Germinal center (tissue), 1 donor: ENCODE results near the gene ZDHHC14.
"Not testable (repeated sequence)": the region's sequence is repeated elsewhere in the genome, so short reads cannot be mapped to it uniquely, and the experiment has no call there.

Experiments used
- DNase-seq: peaks from one replicate; pipeline ENCODE4 v3.0.0; 2012; ENCODE audit warnings: mixed read lengths, low spot score

ZDHHC14 gene

GRCh38 chr6:157381631-157382621 lies 936 bp downstream of the ZDHHC14 start:
- peak; percentile 61 for DNase-seq

GRCh38 chr6:157382821-157383220 lies 1.8 kb downstream of the ZDHHC14 start:
- DNase-seq, result no peak

- no peak for DNase-seq
Measured at GRCh38 chr6:157383471-157383870, 2.5 kb downstream of the ZDHHC14 start.

GRCh38 chr6:157384962-157385361 lies 4.0 kb downstream of the ZDHHC14 start:
- not testable (repeated sequence) for DNase-seq

- DNase-seq, result no peak
Measured at GRCh38 chr6:157385482-157385881, 4.5 kb downstream of the ZDHHC14 start.

GRCh38 chr6:157386023-157386422 lies 5.0 kb downstream of the ZDHHC14 start:
- no peak for DNase-seq

GRCh38 chr6:157386454-157386853 lies 5.5 kb downstream of the ZDHHC14 start:
- DNase-seq, result no peak

GRCh38 chr6:157388924-157389323 lies 7.9 kb downstream of the ZDHHC14 start:
- no peak for DNase-seq

GRCh38 chr6:157390273-157391060 lies 9.5 kb downstream of the ZDHHC14 start:
- DNase-seq, result no peak

GRCh38 chr6:157392927-157393668 lies 12.1 kb downstream of the ZDHHC14 start:
- no peak for DNase-seq

- DNase-seq, result no peak
Measured at GRCh38 chr6:157393669-157394327, 12.8 kb downstream of the ZDHHC14 start.

- not testable (repeated sequence) for DNase-seq
Measured at GRCh38 chr6:157395199-157395598, 14.2 kb downstream of the ZDHHC14 start.

GRCh38 chr6:157396026-157396425 lies 15.0 kb downstream of the ZDHHC14 start:
- no peak for DNase-seq

GRCh38 chr6:157397660-157398059 lies 16.7 kb downstream of the ZDHHC14 start:
- DNase-seq, result no peak

- DNase-seq, result no peak
Measured at GRCh38 chr6:157398151-157398550, 17.2 kb downstream of the ZDHHC14 start.

- no peak for DNase-seq
Measured at GRCh38 chr6:157400676-157401075, 19.7 kb downstream of the ZDHHC14 start.

GRCh38 chr6:157401734-157402338 lies 20.8 kb downstream of the ZDHHC14 start:
- no peak for DNase-seq

- DNase-seq, result no peak
Measured at GRCh38 chr6:157402996-157403685, 22.2 kb downstream of the ZDHHC14 start.

- peak; percentile 32 for DNase-seq
Measured at GRCh38 chr6:157403686-157404051, 22.7 kb downstream of the ZDHHC14 start.

- no peak for DNase-seq
Measured at GRCh38 chr6:157405986-157406385, 25.0 kb downstream of the ZDHHC14 start.

- DNase-seq, result no peak
Measured at GRCh38 chr6:157406661-157407060, 25.7 kb downstream of the ZDHHC14 start.
